ENCODE results near the gene SMARCD3.
A peak's percentile ranks its signal among the peaks of the same experiment; 100 is the strongest.

GRCh38 chr7:151244196-151244840 lies 4.2 kb downstream of the SMARCD3 start:
- peak; percentile 91 for TF ChIP-seq CTCF (IDR thresholded peaks at IDR 0.05; ENCODE audit: insufficient read depth, low read length)
- TF ChIP-seq GABPA (IDR thresholded peaks at IDR 0.05; ENCODE audit: low read depth), result no peak
- no peak for TF ChIP-seq REST (IDR thresholded peaks at IDR 0.05; ENCODE audit: insufficient replicate concordance, low read depth)
- no peak for TF ChIP-seq POLR2AphosphoS5 (IDR thresholded peaks at IDR 0.05; ENCODE audit: low read depth)
- TF ChIP-seq SPI1 (IDR thresholded peaks at IDR 0.05; ENCODE audit: borderline replicate concordance, low read depth), result no peak
